ENCODE data around the gene WDR31. TPM values are rescaled to one million over a fixed set of nuclear protein-coding genes. Genes with fewer than 3 reads are reported as not detected.
"Not testable (repeated sequence)": the region's sequence is repeated elsewhere in the genome, so short reads cannot be mapped to it uniquely, and the experiment has no call there.

WDR31 gene
- polyA plus RNA-seq, 2 of the 4 experiments (the other 2 are of a cell fraction) = 1.9 to 2.9 TPM

- 69% methylated on average over 13 of the region's 15 CpGs for WGBS (ENCODE audit: missing lambda C conversion rate)
- ATAC-seq (no peak), FAIRE-seq (no peak), DNase-seq (ENCODE audit: low read depth in 1 of 2, low spot score in 1 of 2) (no peak)
- no peak overlapping the region for H3K4me3 ChIP-seq
- TF ChIP-seq HMGXB4 (CRISPR knock-in tag; IDR thresholded peaks at IDR 0.05; ENCODE audit: borderline replicate concordance) (no peak), JUN (IDR thresholded peaks at IDR 0.05) (no peak)
- CTCF ChIA-PET = interaction anchor here (0.6 to 1.3 kb wide), 3 partner anchors 11 to 292 kb away, joined by 3 to 4 read pairs (median 3); no protein-coding TSS in a partner anchor
- H3K4me2 ChIP-seq = no peak overlapping the region
- no peaks in the 10 kb centered on the region for H3K4me1 ChIP-seq
- H3K27ac ChIP-seq = no peak overlapping the region
- H3K9me3 ChIP-seq = no peaks in the 10 kb centered on the region
- POLR2A ChIA-PET = no interaction called here
These were observed 40.9 kb downstream of the WDR31 start for GRCh38 chr9:113298924-113299770.

GRCh38 chr9:113298311-113298710 is 41.8 kb downstream of the WDR31 start:
- 68% methylated on average over 8 of the region's 8 CpGs for WGBS (ENCODE audit: missing lambda C conversion rate)
- FAIRE-seq = no peak
- no peak for DNase-seq (ENCODE audit: low read depth in 1 of 2, low spot score in 1 of 2)
- Histone ChIP-seq H3K27ac (no peak overlapping the region), H3K4me1 (no peaks in the 10 kb centered on the region), H3K9me3 (no peaks in the 10 kb centered on the region), H3K4me3 (no peak overlapping the region), H3K4me2 (no peak overlapping the region)
- ChIA-PET POLR2A (no interaction called here), CTCF (interaction anchor here (1.2 to 1.3 kb wide), 2 partner anchors 11 to 293 kb away, joined by 3 to 4 read pairs; no protein-coding TSS in a partner anchor)
- no peak for ATAC-seq
- TF ChIP-seq CEBPB (IDR thresholded peaks at IDR 0.05) (no peak), MAX (IDR thresholded peaks at IDR 0.05) (no peak)

- TF ChIP-seq POLR2AphosphoS2 (conservative IDR thresholded peaks at IDR 0.05; ENCODE audit: low read length) (no peak), HEYL (CRISPR knock-in tag; IDR thresholded peaks at IDR 0.05) (no peak), KDM5A (IDR thresholded peaks at IDR 0.05) (no peak), FOSB (CRISPR knock-in tag; IDR thresholded peaks at IDR 0.05) (no peak), MAX (IDR thresholded peaks at IDR 0.05) (no peak), PHF8 (IDR thresholded peaks at IDR 0.05; ENCODE audit: borderline replicate concordance, low read depth) (no peak), HMGXB4 (CRISPR knock-in tag; IDR thresholded peaks at IDR 0.05; ENCODE audit: borderline replicate concordance) (no peak), ESRRA (IDR thresholded peaks at IDR 0.05; ENCODE audit: borderline replicate concordance, low read length) (no peak), BCL3 (IDR thresholded peaks at IDR 0.05) (no peak), POLR2A (IDR thresholded peaks at IDR 0.05; ENCODE audit: low read length) (no peak), JUN (IDR thresholded peaks at IDR 0.05) (no peak), CBX2 (IDR thresholded peaks at IDR 0.05; ENCODE audit: borderline replicate concordance, low read depth) (no peak)
- H3K27ac ChIP-seq = no peak overlapping the region
- no peak for DNase-seq (ENCODE audit: low read depth in 1 of 2, low spot score in 1 of 2)
- H3K4me3 ChIP-seq = no peak overlapping the region
- ChIA-PET CTCF (interaction anchor here (1.0 to 3.6 kb wide), 3 partner anchors 12 to 104 kb away, joined by 3 to 20 read pairs (median 11); partner anchors contain the start of gene ALAD), POLR2A (interaction anchor here (0.6 to 1.6 kb wide), 2 partner anchors 16 to 43 kb away, joined by 3 to 8 read pairs; partner anchors contain the start of gene WDR31)
- no peak for ATAC-seq
- 50% methylated on average over 9 of the region's 9 CpGs for WGBS (ENCODE audit: missing lambda C conversion rate)
- FAIRE-seq = no peak
- no peak overlapping the region for H3K4me2 ChIP-seq
- H3K4me1 ChIP-seq = no peaks in the 10 kb centered on the region
- H3K9me3 ChIP-seq = no peaks in the 10 kb centered on the region
These were observed 43.1 kb downstream of the WDR31 start for GRCh38 chr9:113296796-113297558.

GRCh38 chr9:113296247-113296646 is 43.8 kb downstream of the WDR31 start:
- ChIA-PET POLR2A (interaction anchor here (1.6 kb wide), 1 partner anchor 44 kb away, joined by 8 read pairs; the partner anchor contains the start of gene WDR31), CTCF (interaction anchor here (1.2 to 3.6 kb wide), 5 partner anchors 13 to 359 kb away, joined by 3 to 20 read pairs (median 8); partner anchors contain the start of genes ALAD, CDC26 and PRPF4)
- H3K4me1 ChIP-seq; H3K4me3 ChIP-seq; DNase-seq (ENCODE audit: low read depth in 1 of 2, low spot score in 1 of 2); ATAC-seq; H3K9me3 ChIP-seq; H3K27ac ChIP-seq; H3K4me2 ChIP-seq; FAIRE-seq: not testable (repeated sequence)
- WGBS (ENCODE audit: missing lambda C conversion rate) = 82% methylated on average over 8 of the region's 8 CpGs

Data from A549 (cell line).